22Rv1 (cell line): Measurements from ENCODE around the gene SLC39A11.

Source experiments
- CTCF ChIP-seq: fragments of 450-650 bp; IDR thresholded peaks from 2 replicates; pipeline ENCODE4 v1.5.1; 2017; ENCODE audit warnings: mild to moderate bottlenecking
- ZFX ChIP-seq: fragments of 450-650 bp; IDR thresholded peaks from 2 replicates; pipeline ENCODE4 v1.6.1; 2017; ENCODE audit warnings: antibody characterized with exemption, borderline replicate concordance

- TF ChIP-seq CTCF, result no peak
- no peak for TF ChIP-seq ZFX
Measured at GRCh38 chr17:73141411-73141810, 48.9 kb upstream of the SLC39A11 start.
